Heart left ventricle (tissue), 13 donors: ENCODE measurements around the gene CTCFL.

ENCODE experiments used
- CTCF ChIP-seq, 12 donors: fragments of 200-600 bp; sonication (generic) in 4 of 12; IDR thresholded peaks; one replicate each; pipeline versions ENCODE4 v1.5.0 to v1.8.0; 2018 to 2022; ENCODE audit warnings: antibody characterized with exemption in 12 of 12, mild to moderate bottlenecking in 5 of 12
- POLR2A ChIP-seq, 2 donors: fragments of 450-650 bp; IDR thresholded peaks; one replicate each; pipeline ENCODE4 v1.6.1; 2017; ENCODE audit warnings: antibody characterized with exemption in 2 of 2, mild to moderate bottlenecking in 2 of 2, moderate library complexity in 2 of 2
- donor health status: ischemic (EF 13 %, LVEDD 7.1; RV severe dilation, severe dysfunction).
- donor health status: DM: no; HTN: yes; CAD: no.
- donor health status: DM: no; HTN: no; CAD: no.
- donor health status: ischemic (EF 25% LVEDD 6.9; RV normal size, moderate dysfunction).
- donor health status: ischemic (EF 25% LVEDD 5.7; RV mildly dilated, moderate dysfunction).
- donor health status: ischemic (EF 35%, LVEDD 5.7; RV mildly dilated, moderate dysfunction).
- donor health status: nonischemic (EF 11% LVEDD 7.7; RV severe dilation, severe dysfunction).
- donor health status: DM: yes; HTN: yes; CAD: no.
- donor health status: PGD.
- donor health status: ischemic (EF 29% LVEDD 5.4; RV normal size, mild dysfunction).
- donor health status: nonischemic (EF 23%, LVEDD 6.1; RV moderate dilation, normal function).

GRCh38 chr20:57529810-57530209 lies 4.9 kb upstream of the CTCFL start:
- TF ChIP-seq CTCF (IDR thresholded peaks at IDR 0.05) (no peak), POLR2A (IDR thresholded peaks at IDR 0.05) (no peak)
